GM18526 (cell line): ENCODE measurements around the gene BACH2.

Source experiments
- POLR2A ChIP-seq: IDR thresholded peaks from 3 replicates; pipeline ENCODE4 v1.6.1; 2011; ENCODE audit not compliant: insufficient read length; ENCODE audit errors: extremely low read depth

The BACH2 gene

GRCh38 chr6:89917216-89917615 is 379.4 kb downstream of the BACH2 start:
- no peak for TF ChIP-seq POLR2A

- no peak for TF ChIP-seq POLR2A
Measured at GRCh38 chr6:89916136-89916920, 380.3 kb downstream of the BACH2 start.

GRCh38 chr6:89910902-89911240 is 385.8 kb downstream of the BACH2 start:
- TF ChIP-seq POLR2A, result no peak

- TF ChIP-seq POLR2A, result no peak
Measured at GRCh38 chr6:89895276-89895874, 401.3 kb downstream of the BACH2 start.

- no peak for TF ChIP-seq POLR2A
Measured at GRCh38 chr6:89894169-89894568, 402.5 kb downstream of the BACH2 start, which contains the start of gene GJA10. Gene GJA10 (plus strand): TSS chr6:89894469. CDS start chr6:89894469, 0 bp downstream.

GRCh38 chr6:89888871-89889270 is 407.8 kb downstream of the BACH2 start:
- TF ChIP-seq POLR2A, result no peak

- TF ChIP-seq POLR2A, result no peak
Measured at GRCh38 chr6:89888138-89888514, 408.5 kb downstream of the BACH2 start.

GRCh38 chr6:89887452-89888137 is 409.0 kb downstream of the BACH2 start:
- TF ChIP-seq POLR2A, result no peak

- TF ChIP-seq POLR2A, result no peak
Measured at GRCh38 chr6:89886378-89887120, 410.1 kb downstream of the BACH2 start.
